ENCODE results near the gene KDELR1. TPM values are rescaled to one million over a fixed set of nuclear protein-coding genes. Genes with fewer than 3 reads are reported as not detected.

KDELR1 gene
- total RNA-seq, 4 donors from 2014 or later: 60.4 to 87.9 (median 70.8) TPM

- H3K4me1 ChIP-seq: no peaks in the 10 kb centered on the region
- TF ChIP-seq, protein P1, sequence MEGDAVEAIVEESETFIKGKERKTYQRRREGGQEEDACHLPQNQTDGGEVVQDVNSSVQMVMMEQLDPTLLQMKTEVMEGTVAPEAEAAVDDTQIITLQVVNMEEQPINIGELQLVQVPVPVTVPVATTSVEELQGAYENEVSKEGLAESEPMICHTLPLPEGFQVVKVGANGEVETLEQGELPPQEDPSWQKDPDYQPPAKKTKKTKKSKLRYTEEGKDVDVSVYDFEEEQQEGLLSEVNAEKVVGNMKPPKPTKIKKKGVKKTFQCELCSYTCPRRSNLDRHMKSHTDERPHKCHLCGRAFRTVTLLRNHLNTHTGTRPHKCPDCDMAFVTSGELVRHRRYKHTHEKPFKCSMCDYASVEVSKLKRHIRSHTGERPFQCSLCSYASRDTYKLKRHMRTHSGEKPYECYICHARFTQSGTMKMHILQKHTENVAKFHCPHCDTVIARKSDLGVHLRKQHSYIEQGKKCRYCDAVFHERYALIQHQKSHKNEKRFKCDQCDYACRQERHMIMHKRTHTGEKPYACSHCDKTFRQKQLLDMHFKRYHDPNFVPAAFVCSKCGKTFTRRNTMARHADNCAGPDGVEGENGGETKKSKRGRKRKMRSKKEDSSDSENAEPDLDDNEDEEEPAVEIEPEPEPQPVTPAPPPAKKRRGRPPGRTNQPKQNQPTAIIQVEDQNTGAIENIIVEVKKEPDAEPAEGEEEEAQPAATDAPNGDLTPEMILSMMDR (IDR thresholded peaks at IDR 0.05): no peak
- no peak for TF ChIP-seq POLR2AphosphoS5 (IDR thresholded peaks at IDR 0.05)
- no peak for TF ChIP-seq EP300 (IDR thresholded peaks at IDR 0.05)
- no peak for TF ChIP-seq POLR2A (IDR thresholded peaks at IDR 0.05)
- WGBS, 2 donors (ENCODE audit: low coverage in 1 of 2): 78 to 94% methylated on average over 3 to 4 of the region's 12 CpGs
- H3K4me3 ChIP-seq: no peak overlapping the region
- no peaks in the 10 kb centered on the region for H3K27me3 ChIP-seq
- no peak for ATAC-seq
- H3K9me3 ChIP-seq: no peaks in the 10 kb centered on the region
- peaks cover 0 to 28% of the 10 kb centered on the region in 2 donors for H3K36me3 ChIP-seq
- no peak overlapping the region for H3K27ac ChIP-seq
Measured at GRCh38 chr19:48355365-48355954, 35.9 kb downstream of the KDELR1 start.

- WGBS, 2 donors (ENCODE audit: low coverage in 1 of 2): 84 to 87% methylated on average over 6 to 14 of the region's 15 CpGs
- no peak for ATAC-seq
Measured at GRCh38 chr19:48354332-48354992, 36.9 kb downstream of the KDELR1 start.

DNA sequence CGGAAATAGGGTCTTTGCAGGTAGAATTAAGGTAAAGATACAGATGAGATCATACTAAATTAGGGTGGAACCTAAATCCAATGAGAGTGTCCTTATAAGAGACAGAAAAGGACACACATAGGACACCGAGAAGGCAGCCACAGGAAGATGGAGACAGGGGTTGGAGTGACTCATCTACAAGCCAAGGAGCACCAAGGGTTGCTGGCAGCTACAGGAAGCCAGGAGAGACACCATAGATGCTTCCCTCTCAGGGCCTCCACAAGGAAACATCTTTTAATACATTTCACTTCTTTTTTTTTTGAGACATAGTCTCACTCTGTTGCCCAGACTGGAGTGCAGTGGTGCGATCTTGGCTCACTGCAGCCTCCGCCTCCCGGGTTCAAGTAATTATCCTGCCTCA is 37.7 kb downstream of the KDELR1 start:
- no peak overlapping the region for H3K4me3 ChIP-seq
- H3K4me1 ChIP-seq: no peaks in the 10 kb centered on the region
- no peak overlapping the region for H3K27ac ChIP-seq
- peaks cover 0 to 14% of the 10 kb centered on the region in 2 donors for H3K36me3 ChIP-seq
- no peaks in the 10 kb centered on the region for H3K27me3 ChIP-seq
- no peaks in the 10 kb centered on the region for H3K9me3 ChIP-seq
- TF ChIP-seq EP300 (IDR thresholded peaks at IDR 0.05) (no peak), POLR2A (IDR thresholded peaks at IDR 0.05) (no peak), POLR2AphosphoS5 (IDR thresholded peaks at IDR 0.05) (no peak)
- TF ChIP-seq, protein P1 (IDR thresholded peaks at IDR 0.05): no peak
- ATAC-seq: no peak
- WGBS, 2 donors (ENCODE audit: low coverage in 1 of 2): 92 to 100% methylated on average over 1 to 5 of the region's 5 CpGs

More at GRCh38 chr19:48354332-48354992, 36.9 kb downstream of the KDELR1 start:
- Histone ChIP-seq H3K36me3 (peaks cover 0 to 20% of the 10 kb centered on the region in 2 donors), H3K4me3 (no peak overlapping the region), H3K4me1 (no peaks in the 10 kb centered on the region), H3K27ac (no peak overlapping the region), H3K9me3 (no peaks in the 10 kb centered on the region), H3K27me3 (no peaks in the 10 kb centered on the region)
- no peak for TF ChIP-seq EP300 (IDR thresholded peaks at IDR 0.05)
- TF ChIP-seq POLR2A (IDR thresholded peaks at IDR 0.05): no peak
- TF ChIP-seq POLR2AphosphoS5 (IDR thresholded peaks at IDR 0.05): no peak
- TF ChIP-seq, protein P1 (IDR thresholded peaks at IDR 0.05): no peak

DNA sequence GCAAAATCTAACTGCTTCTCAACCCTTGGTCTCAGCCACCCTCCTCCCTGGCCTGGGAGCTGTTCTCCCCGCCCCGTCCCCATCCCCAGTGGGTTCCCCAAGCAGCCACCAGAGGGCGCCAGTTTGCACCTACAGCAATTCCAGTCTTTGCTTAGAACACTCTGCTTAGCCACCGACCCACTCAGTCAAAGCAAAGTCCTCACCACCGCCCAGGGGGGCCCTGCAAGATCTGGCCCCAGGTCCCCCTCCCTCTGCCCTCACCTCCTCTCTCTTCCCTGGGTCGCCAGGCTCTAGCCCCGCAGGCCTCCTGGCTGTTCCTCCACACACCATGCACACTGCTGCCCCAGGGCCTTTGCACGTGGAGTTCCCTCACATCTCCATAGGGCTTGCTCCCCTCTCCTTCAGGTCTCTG is 40.0 kb downstream of the KDELR1 start:
- 20 to 40% methylated on average over 2 to 6 of the region's 8 CpGs for WGBS, 2 donors (ENCODE audit: low coverage in 1 of 2)
- no peaks in the 10 kb centered on the region for H3K27me3 ChIP-seq
- TF ChIP-seq, protein P1 (IDR thresholded peaks at IDR 0.05): peak in 3 of 4 experiments; percentile 35 to 77 (median 55)
- TF ChIP-seq EP300 (IDR thresholded peaks at IDR 0.05): no peak
- no peak overlapping the region for H3K4me3 ChIP-seq
- H3K36me3 ChIP-seq: peaks cover 0 to 10% of the 10 kb centered on the region in 2 donors
- H3K4me1 ChIP-seq: peaks cover 0 to 7% (median 0%) of the 10 kb centered on the region in 3 donors
- no peaks in the 10 kb centered on the region for H3K9me3 ChIP-seq
- ATAC-seq: peak; percentile 46
- H3K27ac ChIP-seq: no peak overlapping the region

DNA sequence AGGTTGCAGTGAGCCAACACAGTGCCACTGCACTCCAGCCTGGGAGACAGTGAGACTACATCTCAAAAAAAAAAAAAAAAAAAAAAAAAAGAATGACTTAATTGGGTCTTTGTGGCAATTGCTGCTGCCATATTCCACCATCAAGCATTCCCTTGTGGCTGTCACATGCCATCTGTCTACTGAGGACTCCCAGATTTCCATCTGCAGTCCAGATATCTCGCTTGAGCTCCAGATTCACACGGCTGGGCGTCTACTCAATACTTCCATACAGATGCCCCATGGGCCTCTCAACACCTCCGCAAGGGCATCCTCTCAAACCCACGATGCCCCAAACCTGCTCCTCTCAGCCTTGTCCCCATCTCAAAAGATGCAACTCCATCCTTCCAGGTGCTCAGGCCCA is 40.5 kb downstream of the KDELR1 start:
- Histone ChIP-seq H3K36me3 (peaks cover 0 to 8% of the 10 kb centered on the region in 2 donors), H3K4me1 (peaks cover 0 to 7% (median 0%) of the 10 kb centered on the region in 3 donors), H3K9me3 (no peaks in the 10 kb centered on the region), H3K27ac (no peak overlapping the region), H3K27me3 (no peaks in the 10 kb centered on the region), H3K4me3 (no peak overlapping the region)
- 89% methylated on average over 5 of the region's 5 CpGs; no CpG with 5 or more reads in 1 of the 2 donors for whole genome bisulfite sequencing, 2 donors (ENCODE audit: low coverage in 1 of 2)
- no peak for ATAC-seq
- TF ChIP-seq POLR2AphosphoS5 (IDR thresholded peaks at IDR 0.05): no peak
- no peak for TF ChIP-seq EP300 (IDR thresholded peaks at IDR 0.05)
- no peak for TF ChIP-seq POLR2A (IDR thresholded peaks at IDR 0.05)
- TF ChIP-seq, protein P1 (IDR thresholded peaks at IDR 0.05): no peak

All from gastroesophageal sphincter (tissue), 4 donors.